HG02852 (cell line): Measurements from ENCODE around the gene TDRD7.
A peak's percentile ranks its signal among the peaks of the same experiment; 100 is the strongest.
"Not testable (repeated sequence)": the region's sequence is repeated elsewhere in the genome, so short reads cannot be mapped to it uniquely, and the experiment has no call there.

Experiments used
- ATAC-seq: cut with Tn5 transposase; IDR thresholded peaks from one replicate; pipeline ENCODE4 v1.9.1; 2021; ENCODE audit warnings: mild to moderate bottlenecking, moderate library complexity; ENCODE audit not compliant: unreplicated experiment

TDRD7 gene

GRCh38 chr9:97419309-97419867, 7.5 kb downstream of the TDRD7 start:
- no peak for ATAC-seq

GRCh38 chr9:97425336-97425972, 13.6 kb downstream of the TDRD7 start:
- ATAC-seq, result no peak

- no peak for ATAC-seq
These were observed 14.1 kb downstream of the TDRD7 start for GRCh38 chr9:97425973-97426336.

GRCh38 chr9:97427885-97428284, 16.0 kb downstream of the TDRD7 start:
- no peak for ATAC-seq

- ATAC-seq, result no peak
These were observed 18.6 kb downstream of the TDRD7 start for GRCh38 chr9:97430316-97431043.

GRCh38 chr9:97431044-97431441, 19.1 kb downstream of the TDRD7 start:
- ATAC-seq, result no peak

GRCh38 chr9:97431549-97432143, 19.8 kb downstream of the TDRD7 start:
- ATAC-seq, result no peak

- ATAC-seq, result no peak
These were observed 25.2 kb downstream of the TDRD7 start for GRCh38 chr9:97437051-97437600.

GRCh38 chr9:97438257-97438656, 26.4 kb downstream of the TDRD7 start:
- no peak for ATAC-seq

GRCh38 chr9:97438666-97439065, 26.8 kb downstream of the TDRD7 start:
- no peak for ATAC-seq

GRCh38 chr9:97440160-97440559, 28.3 kb downstream of the TDRD7 start:
- no peak for ATAC-seq

GRCh38 chr9:97441729-97442128, 29.8 kb downstream of the TDRD7 start:
- no peak for ATAC-seq

GRCh38 chr9:97445119-97445701, 33.3 kb downstream of the TDRD7 start:
- ATAC-seq, result no peak

GRCh38 chr9:97447001-97447400, 35.1 kb downstream of the TDRD7 start:
- ATAC-seq, result no peak

GRCh38 chr9:97453573-97453972, 41.7 kb downstream of the TDRD7 start:
- not testable (repeated sequence) for ATAC-seq

- not testable (repeated sequence) for ATAC-seq
These were observed 44.9 kb downstream of the TDRD7 start for GRCh38 chr9:97456841-97457240.

- no peak for ATAC-seq
These were observed 47.4 kb downstream of the TDRD7 start for GRCh38 chr9:97459326-97459725.

GRCh38 chr9:97462159-97462558, 50.3 kb downstream of the TDRD7 start:
- no peak for ATAC-seq

- no peak for ATAC-seq
These were observed 51.0 kb downstream of the TDRD7 start for GRCh38 chr9:97462914-97463313.

- peak; percentile 82 for ATAC-seq
These were observed 57.0 kb downstream of the TDRD7 start for GRCh38 chr9:97468658-97469448.
